K562 (cell line): Measurements from ENCODE around the gene VWA1. TPM values are rescaled to one million over a fixed set of nuclear protein-coding genes. Genes with fewer than 3 reads are reported as not detected.

ENCODE experiments used
- NFRKB ChIP-seq: fragments of 450-650 bp; IDR thresholded peaks from 2 replicates; pipeline ENCODE4 v1.6.1; 2016; ENCODE audit warnings: low read depth
- PML ChIP-seq: IDR thresholded peaks from 2 replicates; pipeline ENCODE4 v1.6.1; 2012; ENCODE audit warnings: low read length, inconsistent platforms
- POLR3G ChIP-seq: IDR thresholded peaks from 2 replicates; pipeline ENCODE4 v1.6.1; 2011; ENCODE audit not compliant: insufficient read length, insufficient replicate concordance; ENCODE audit errors: extremely low read depth
- SMAD1 ChIP-seq: fragments of 150-350 bp; IDR thresholded peaks from 2 replicates; pipeline ENCODE4 v1.6.1; 2014; ENCODE audit warnings: low read length, low read depth; ENCODE audit not compliant: partially characterized antibody
- ZNF165 ChIP-seq: fragments of 250-450 bp; sonication (Bioruptor Pico); IDR thresholded peaks from 2 replicates; pipeline ENCODE4 v1.4.0; 2020; ENCODE audit warnings: borderline replicate concordance
- ZNF583 ChIP-seq: fragments of 250-450 bp; sonication (Bioruptor Pico); IDR thresholded peaks from 2 replicates; pipeline ENCODE4 v1.4.0; 2020
- ZNF764 ChIP-seq: fragments of 250-450 bp; sonication (Bioruptor Pico); IDR thresholded peaks from 2 replicates; pipeline ENCODE4 v1.4.0; 2020; ENCODE audit warnings: low read depth, mild to moderate bottlenecking, moderate library complexity
- polyA plus RNA-seq, 8 experiments: library from polyadenylated mRNA; depleted of rRNA in 4 of 8; stranded (reverse) in 5 of 8; unstranded in 3 of 8; fragments of >200 nt; fragmentation: Nextera tagmentation in 2 of 8; fragmentation: Illumina TruSeq in 1 of 8; extraction: Ambion mirVana in 2 of 8; extraction: Trizol in 1 of 8; gene quantifications; 2 replicates each; pipeline versions ENCODE4 v1.2.1 to v1.2.3, GENCODE V29; 2011 to 2014; ENCODE audit warnings: inconsistent platforms in 1 of 8, missing spikeins in 1 of 8
- total RNA-seq, 7 experiments: library from RNA; depleted of rRNA in 6 of 7; stranded (reverse); fragments of >200 nt in 6 of 7; fragmentation: Illumina TruSeq in 2 of 7; extraction: Trizol in 2 of 7; gene quantifications; 2 replicates each; pipeline versions ENCODE4 v1.2.1 to v1.2.3, GENCODE V29; 2011 to 2021; ENCODE audit warnings: low replicate concordance in 1 of 7
- TF ChIP-seq, protein P1 (sequence below), 2 experiments: IDR thresholded peaks; 2 replicates each; pipeline ENCODE4 v1.6.1; 2012; ENCODE audit warnings: improper control_type of control experiment in 2 of 2, low read depth in 2 of 2, low read length in 2 of 2, borderline replicate concordance in 1 of 2
- TF ChIP-seq, protein P2 (sequence below): fragments of 250-450 bp; sonication (Bioruptor Pico); IDR thresholded peaks from 2 replicates; pipeline ENCODE4 v1.8.0; 2022; ENCODE audit warnings: moderate library complexity, mild to moderate bottlenecking, inconsistent platforms
- TF ChIP-seq, protein P3 (sequence below), 2 experiments: fragments of 150-350 bp in 1 of 2; IDR thresholded peaks; 2 replicates each; pipeline ENCODE4 v1.6.1; 2012 to 2016; ENCODE audit warnings: low read depth in 2 of 2, low read length in 2 of 2, mild to moderate bottlenecking in 1 of 2, moderate library complexity in 1 of 2
- TF ChIP-seq, protein P4 (sequence below), 2 experiments: fragments of 450-650 bp in 1 of 2; sonication (generic) in 1 of 2; formaldehyde crosslinking in 1 of 2; IDR thresholded peaks in 1 of 2; conservative IDR thresholded peaks in 1 of 2; 2 replicates each; pipeline versions ENCODE4 v1.6.1 to v1.8.1; 2016 to 2023; ENCODE audit warnings: mild to moderate bottlenecking in 2 of 2, moderate library complexity in 2 of 2, inconsistent platforms in 1 of 2, missing genetic modification reagents in 1 of 2
- TF ChIP-seq, protein P5 (sequence below): fragments of 450-650 bp; IDR thresholded peaks from 2 replicates; pipeline ENCODE4 v1.6.1; 2016; ENCODE audit warnings: borderline replicate concordance
- TF ChIP-seq, protein P6 (sequence below): fragments of 450-650 bp; formaldehyde crosslinking; conservative IDR thresholded peaks from 2 replicates; pipeline ENCODE4 v1.4.0; 2022; ENCODE audit warnings: mild to moderate bottlenecking, missing genetic modification characterization

VWA1 gene
- total and polyA plus RNA-seq, 9 of the 15 experiments (the other 6 are each of a cell fraction or from before 2014, with no cell fraction given): 0.01 to 6.4 (median 0.85) TPM

DNA sequence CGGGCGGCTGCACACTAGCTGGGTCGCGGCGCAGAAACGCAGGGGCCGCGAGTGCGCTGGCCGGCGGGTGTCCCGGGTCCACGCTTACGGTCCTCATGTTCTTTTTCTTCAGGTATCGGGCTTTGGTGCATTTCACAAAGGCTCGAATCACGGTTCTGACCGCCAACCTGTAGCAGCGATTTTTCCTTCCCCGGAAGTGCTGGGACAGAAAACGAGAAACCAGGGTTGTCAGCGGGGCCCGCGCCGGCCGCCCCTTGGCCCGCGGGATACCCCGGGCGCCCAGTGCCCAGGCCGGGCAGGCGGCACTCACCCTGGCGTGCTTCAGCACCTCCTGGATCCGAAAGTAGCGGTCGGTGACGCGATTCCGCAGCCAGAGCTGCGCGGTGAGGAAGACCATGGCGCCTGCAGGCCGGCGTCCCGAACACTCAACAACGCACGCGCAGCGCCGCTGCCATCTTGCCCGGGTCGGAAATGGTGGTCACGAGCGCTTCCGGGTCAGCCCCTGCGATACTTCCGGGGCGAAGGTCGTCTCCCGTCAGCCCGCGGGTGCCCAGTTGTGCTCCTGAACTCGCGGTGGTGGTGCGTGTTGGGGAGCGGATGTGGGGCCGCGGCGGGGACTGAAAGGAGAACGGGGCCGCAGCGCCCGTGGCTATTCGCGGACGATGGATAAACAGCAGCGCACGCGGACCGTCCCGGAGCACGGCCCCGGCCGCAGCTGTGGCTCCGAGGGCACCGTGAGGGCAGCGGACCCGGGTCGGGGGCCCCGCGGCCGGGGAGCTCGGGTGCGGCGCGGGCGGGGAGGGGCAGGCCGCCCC, 28.5 kb upstream of the VWA1 start, which contains the start of gene MRPL20 (continued):
- TF ChIP-seq, protein P1, sequence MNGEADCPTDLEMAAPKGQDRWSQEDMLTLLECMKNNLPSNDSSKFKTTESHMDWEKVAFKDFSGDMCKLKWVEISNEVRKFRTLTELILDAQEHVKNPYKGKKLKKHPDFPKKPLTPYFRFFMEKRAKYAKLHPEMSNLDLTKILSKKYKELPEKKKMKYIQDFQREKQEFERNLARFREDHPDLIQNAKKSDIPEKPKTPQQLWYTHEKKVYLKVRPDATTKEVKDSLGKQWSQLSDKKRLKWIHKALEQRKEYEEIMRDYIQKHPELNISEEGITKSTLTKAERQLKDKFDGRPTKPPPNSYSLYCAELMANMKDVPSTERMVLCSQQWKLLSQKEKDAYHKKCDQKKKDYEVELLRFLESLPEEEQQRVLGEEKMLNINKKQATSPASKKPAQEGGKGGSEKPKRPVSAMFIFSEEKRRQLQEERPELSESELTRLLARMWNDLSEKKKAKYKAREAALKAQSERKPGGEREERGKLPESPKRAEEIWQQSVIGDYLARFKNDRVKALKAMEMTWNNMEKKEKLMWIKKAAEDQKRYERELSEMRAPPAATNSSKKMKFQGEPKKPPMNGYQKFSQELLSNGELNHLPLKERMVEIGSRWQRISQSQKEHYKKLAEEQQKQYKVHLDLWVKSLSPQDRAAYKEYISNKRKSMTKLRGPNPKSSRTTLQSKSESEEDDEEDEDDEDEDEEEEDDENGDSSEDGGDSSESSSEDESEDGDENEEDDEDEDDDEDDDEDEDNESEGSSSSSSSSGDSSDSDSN (IDR thresholded peaks at IDR 0.05; ENCODE audit: borderline replicate concordance in 1 of 2, low read depth in 2 of 2, low read length in 2 of 2): peak; percentile 2 to 46; a peak in 1 of 4 replicates
- TF ChIP-seq, protein P2, sequence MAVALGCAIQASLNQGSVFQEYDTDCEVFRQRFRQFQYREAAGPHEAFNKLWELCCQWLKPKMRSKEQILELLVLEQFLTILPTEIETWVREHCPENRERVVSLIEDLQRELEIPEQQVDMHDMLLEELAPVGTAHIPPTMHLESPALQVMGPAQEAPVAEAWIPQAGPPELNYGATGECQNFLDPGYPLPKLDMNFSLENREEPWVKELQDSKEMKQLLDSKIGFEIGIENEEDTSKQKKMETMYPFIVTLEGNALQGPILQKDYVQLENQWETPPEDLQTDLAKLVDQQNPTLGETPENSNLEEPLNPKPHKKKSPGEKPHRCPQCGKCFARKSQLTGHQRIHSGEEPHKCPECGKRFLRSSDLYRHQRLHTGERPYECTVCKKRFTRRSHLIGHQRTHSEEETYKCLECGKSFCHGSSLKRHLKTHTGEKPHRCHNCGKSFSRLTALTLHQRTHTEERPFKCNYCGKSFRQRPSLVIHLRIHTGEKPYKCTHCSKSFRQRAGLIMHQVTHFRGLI: no peak
- peak; percentile 89 for TF ChIP-seq NFRKB
- TF ChIP-seq, protein P3, sequence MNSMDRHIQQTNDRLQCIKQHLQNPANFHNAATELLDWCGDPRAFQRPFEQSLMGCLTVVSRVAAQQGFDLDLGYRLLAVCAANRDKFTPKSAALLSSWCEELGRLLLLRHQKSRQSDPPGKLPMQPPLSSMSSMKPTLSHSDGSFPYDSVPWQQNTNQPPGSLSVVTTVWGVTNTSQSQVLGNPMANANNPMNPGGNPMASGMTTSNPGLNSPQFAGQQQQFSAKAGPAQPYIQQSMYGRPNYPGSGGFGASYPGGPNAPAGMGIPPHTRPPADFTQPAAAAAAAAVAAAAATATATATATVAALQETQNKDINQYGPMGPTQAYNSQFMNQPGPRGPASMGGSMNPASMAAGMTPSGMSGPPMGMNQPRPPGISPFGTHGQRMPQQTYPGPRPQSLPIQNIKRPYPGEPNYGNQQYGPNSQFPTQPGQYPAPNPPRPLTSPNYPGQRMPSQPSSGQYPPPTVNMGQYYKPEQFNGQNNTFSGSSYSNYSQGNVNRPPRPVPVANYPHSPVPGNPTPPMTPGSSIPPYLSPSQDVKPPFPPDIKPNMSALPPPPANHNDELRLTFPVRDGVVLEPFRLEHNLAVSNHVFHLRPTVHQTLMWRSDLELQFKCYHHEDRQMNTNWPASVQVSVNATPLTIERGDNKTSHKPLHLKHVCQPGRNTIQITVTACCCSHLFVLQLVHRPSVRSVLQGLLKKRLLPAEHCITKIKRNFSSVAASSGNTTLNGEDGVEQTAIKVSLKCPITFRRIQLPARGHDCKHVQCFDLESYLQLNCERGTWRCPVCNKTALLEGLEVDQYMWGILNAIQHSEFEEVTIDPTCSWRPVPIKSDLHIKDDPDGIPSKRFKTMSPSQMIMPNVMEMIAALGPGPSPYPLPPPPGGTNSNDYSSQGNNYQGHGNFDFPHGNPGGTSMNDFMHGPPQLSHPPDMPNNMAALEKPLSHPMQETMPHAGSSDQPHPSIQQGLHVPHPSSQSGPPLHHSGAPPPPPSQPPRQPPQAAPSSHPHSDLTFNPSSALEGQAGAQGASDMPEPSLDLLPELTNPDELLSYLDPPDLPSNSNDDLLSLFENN (IDR thresholded peaks at IDR 0.05; ENCODE audit: low read depth in 2 of 2, low read length in 2 of 2): peak in 1 of 2 experiments; percentile 24; a peak in 1 of 4 replicates
- TF ChIP-seq ZNF583 (CRISPR knock-in tag): peak; percentile 82
- no peak for TF ChIP-seq POLR3G
- no peak for TF ChIP-seq ZNF165 (CRISPR knock-in tag)
- TF ChIP-seq SMAD1: peak; percentile 80
- TF ChIP-seq PML: peak; percentile 79
- TF ChIP-seq, protein P4, sequence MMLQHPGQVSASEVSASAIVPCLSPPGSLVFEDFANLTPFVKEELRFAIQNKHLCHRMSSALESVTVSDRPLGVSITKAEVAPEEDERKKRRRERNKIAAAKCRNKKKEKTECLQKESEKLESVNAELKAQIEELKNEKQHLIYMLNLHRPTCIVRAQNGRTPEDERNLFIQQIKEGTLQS (IDR thresholded peaks at IDR 0.05): no peak
- TF ChIP-seq, protein P4 (CRISPR knock-in tag; conservative IDR thresholded peaks at IDR 0.05): peak; percentile 38; the same call in 1 of the 2 replicates
- no peak for TF ChIP-seq ZNF764 (CRISPR knock-in tag)
- TF ChIP-seq, protein P5, sequence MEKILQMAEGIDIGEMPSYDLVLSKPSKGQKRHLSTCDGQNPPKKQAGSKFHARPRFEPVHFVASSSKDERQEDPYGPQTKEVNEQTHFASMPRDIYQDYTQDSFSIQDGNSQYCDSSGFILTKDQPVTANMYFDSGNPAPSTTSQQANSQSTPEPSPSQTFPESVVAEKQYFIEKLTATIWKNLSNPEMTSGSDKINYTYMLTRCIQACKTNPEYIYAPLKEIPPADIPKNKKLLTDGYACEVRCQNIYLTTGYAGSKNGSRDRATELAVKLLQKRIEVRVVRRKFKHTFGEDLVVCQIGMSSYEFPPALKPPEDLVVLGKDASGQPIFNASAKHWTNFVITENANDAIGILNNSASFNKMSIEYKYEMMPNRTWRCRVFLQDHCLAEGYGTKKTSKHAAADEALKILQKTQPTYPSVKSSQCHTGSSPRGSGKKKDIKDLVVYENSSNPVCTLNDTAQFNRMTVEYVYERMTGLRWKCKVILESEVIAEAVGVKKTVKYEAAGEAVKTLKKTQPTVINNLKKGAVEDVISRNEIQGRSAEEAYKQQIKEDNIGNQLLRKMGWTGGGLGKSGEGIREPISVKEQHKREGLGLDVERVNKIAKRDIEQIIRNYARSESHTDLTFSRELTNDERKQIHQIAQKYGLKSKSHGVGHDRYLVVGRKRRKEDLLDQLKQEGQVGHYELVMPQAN: peak; percentile 94; the same call in 1 of the 2 replicates
- TF ChIP-seq, protein P6, sequence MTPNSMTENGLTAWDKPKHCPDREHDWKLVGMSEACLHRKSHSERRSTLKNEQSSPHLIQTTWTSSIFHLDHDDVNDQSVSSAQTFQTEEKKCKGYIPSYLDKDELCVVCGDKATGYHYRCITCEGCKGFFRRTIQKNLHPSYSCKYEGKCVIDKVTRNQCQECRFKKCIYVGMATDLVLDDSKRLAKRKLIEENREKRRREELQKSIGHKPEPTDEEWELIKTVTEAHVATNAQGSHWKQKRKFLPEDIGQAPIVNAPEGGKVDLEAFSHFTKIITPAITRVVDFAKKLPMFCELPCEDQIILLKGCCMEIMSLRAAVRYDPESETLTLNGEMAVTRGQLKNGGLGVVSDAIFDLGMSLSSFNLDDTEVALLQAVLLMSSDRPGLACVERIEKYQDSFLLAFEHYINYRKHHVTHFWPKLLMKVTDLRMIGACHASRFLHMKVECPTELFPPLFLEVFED: peak; percentile 85; the same call in 1 of the 2 replicates
